Measurements from ENCODE around the gene GLRX5.

DNA sequence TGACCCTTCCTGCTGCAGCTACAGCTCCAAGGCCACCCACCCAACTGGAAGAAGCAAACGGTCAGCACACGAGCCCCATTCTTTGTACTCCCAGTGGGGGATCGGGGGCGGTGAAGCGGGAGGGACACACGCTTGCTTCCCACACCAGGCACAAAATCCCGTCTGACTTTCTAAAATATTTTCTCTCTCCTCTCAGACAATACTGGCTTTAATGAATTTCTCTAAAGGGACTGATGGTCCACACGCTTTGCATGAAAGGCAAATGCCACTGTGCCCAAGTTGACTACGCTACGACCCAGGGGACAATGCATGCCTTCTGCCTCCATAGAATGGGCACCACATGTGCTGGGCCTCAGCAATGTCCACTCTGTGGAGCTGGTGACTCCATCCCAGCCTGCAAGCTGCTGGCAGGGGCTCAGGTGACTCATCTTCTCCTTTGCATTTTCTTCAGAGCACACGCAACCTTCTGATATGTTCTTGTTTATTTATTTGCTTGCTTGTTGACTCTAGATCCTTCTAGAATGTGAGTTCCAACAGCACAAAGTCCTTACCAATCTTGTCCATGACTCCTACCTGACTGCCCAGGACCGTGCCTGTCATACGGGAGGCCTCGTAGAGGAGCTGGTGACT is 34.0 kb upstream of the GLRX5 start:
- TF ChIP-seq CTCF (IDR thresholded peaks at IDR 0.05 in 4 of 5, conservative IDR thresholded peaks at IDR 0.05 in 1 of 5), result no peak
- TF ChIP-seq POLR2A (IDR thresholded peaks at IDR 0.05), result no peak

All from gastrocnemius medialis (tissue), 4 donors.